Stimulated activated CD8-positive, alpha-beta memory T cell treated with anti-CD3 and anti-CD28 coated beads, Interleukin-15, amount 100 ng/mL, for 48 hours (primary cell): Measurements from ENCODE around the gene ILKAP.
"Not testable (repeated sequence)": the region's sequence is repeated elsewhere in the genome, so short reads cannot be mapped to it uniquely, and the experiment has no call there.

ENCODE experiments used
- DNase-seq, 2 donors: peaks; one replicate each; pipeline ENCODE4 v3.0.0-alpha.2; 2020; ENCODE audit warnings: low read depth in 2 of 2

The ILKAP gene

GRCh38 chr2:238187618-238188548 lies 15.6 kb downstream of the ILKAP start:
- no peak for DNase-seq

DNA sequence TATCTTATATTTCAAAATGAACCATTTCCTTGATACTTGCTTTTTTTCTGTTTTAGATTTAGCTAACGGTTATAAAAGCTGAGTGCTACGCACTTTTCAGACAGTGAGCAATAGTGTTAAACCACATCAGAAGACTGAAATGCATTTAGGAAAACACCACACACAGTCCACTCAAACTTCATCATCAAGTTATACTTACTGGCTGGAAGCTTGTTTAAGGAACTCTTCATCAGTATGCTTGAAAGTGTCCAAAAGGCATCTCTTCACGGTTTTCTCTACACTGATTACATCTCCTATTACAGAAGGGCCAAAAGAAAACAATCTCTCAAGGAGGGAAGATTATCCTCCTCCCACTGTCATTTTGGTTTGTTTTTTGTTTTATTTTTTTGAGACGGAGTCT lies 19.7 kb downstream of the ILKAP start:
- no peak for DNase-seq

DNA sequence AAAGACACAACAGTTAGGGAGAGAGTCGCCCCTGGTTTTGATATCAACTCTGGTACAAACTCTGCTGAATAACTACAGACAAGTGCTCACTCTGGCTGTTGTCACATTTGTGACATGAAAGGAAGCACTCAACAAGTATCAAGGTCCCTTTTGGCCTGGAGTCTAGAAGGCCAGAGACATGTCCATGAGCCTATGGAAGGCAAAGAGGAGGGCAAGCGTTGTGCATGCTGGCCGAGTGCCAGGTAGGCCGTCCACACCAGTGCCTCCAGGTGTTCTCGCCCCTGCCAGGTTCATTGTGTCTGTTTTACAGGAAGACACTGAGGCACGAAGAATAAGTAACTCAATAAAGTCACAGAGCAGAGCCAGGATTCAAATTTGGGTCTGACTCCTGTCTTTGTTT lies 21.1 kb downstream of the ILKAP start:
- no peak for DNase-seq

GRCh38 chr2:238180554-238180953 lies 22.9 kb downstream of the ILKAP start:
- no peak for DNase-seq

GRCh38 chr2:238176613-238177012 lies 26.9 kb downstream of the ILKAP start:
- DNase-seq = no peak

GRCh38 chr2:238174701-238175100 lies 28.8 kb downstream of the ILKAP start:
- DNase-seq = no peak

- DNase-seq = no peak
These were observed 29.2 kb downstream of the ILKAP start for GRCh38 chr2:238174291-238174690.

- DNase-seq = no peak
These were observed 29.8 kb downstream of the ILKAP start for GRCh38 chr2:238173692-238174091.

GRCh38 chr2:238172439-238172838 lies 31.1 kb downstream of the ILKAP start:
- no peak for DNase-seq

DNA sequence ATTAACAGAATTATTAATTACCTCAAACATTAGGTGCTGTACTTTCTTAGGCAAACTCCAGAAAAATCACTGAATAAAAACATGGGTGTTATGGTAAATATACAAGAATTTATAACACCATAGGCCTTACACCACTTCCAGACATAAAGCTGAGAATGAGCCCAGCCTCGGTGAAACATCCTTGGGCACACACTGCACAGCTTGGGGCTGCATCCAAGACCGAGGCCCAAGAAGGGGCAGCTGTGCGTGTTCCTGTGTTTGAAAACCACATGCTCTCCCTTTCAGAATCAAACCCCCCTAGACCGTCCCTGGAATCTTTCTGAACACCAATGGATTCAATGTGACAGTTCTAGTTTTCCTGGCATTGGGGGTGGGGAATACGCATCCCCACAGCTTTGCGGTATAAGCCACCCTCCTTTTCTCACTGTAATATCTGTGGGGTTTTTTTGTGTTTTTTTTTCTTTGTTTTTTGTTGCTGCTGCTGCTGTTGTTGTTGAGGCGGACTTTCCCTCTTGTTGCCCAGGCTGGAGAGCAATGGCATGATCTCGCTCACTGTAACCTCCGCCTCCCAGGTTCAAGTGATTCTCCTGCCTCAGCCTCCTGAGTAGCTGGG lies 31.8 kb downstream of the ILKAP start:
- no peak for DNase-seq

GRCh38 chr2:238171072-238171431 lies 32.4 kb downstream of the ILKAP start:
- DNase-seq = not testable (repeated sequence)

GRCh38 chr2:238170386-238171071 lies 33.0 kb downstream of the ILKAP start:
- no peak for DNase-seq

DNA sequence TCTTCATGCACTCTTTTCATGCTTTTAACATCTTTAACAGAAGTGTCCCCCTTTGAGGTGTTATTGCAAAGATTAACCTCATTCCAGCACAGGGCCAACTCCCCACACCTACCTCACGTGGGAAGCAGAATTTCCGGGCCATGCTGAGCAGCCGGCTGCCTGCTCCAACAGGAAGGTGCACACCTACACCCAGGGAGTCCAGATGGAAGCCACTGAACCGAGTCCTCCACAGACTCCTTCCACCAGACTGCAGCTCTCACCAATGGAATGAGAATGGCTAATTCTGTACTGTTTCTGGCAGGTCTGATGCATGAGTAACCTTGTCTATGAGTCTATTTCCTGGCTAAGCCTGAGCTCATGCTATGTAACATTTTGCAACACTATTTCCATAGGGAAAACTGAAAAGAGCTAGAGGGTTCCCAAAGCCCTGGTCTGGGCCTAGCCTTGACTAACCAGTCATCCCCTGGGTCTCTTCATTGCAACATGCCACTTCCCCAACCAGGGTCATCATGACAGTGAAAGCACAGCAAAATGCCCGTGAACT lies 33.7 kb downstream of the ILKAP start:
- no peak for DNase-seq

GRCh38 chr2:238169048-238169707 lies 34.3 kb downstream of the ILKAP start:
- DNase-seq = no peak

DNA sequence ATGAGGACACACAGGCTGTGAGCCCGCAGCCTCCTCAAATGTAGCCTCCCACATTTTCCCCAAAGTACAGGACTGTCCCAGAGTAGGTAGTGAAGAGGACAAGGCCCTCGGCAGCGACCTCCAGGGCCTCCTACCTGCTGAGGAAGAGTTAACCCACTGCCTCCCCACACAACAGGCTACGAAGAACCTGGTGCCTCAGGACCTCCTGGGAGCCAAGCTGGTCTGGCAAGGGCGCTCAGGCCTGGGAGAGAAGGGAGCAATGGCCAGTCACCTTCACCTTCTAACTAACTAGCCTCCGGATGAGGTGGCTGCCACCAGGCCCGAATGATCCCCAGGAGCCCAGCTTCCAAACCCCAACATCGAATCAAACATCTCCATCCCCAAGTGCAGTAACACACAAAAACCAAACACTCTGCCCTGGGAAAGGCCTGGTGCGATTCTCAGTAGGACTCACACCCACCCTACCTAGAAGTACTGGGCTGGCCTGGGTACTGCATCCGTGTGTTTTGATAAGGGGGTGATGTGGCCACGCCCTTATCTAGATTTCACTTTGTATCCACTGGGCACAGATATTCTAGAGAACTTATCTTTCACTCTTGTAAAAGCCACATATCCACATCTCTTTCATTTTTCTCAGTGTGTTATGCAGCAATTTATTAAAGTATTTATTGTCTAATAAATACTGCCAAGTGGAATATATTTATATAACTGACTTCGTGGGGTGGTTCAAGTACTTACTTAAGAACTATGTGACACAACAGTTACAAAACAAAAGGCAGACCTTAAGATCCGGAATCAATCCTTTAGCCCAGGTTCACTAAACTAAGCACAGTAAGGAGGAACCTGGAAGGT lies 35.1 kb downstream of the ILKAP start:
- DNase-seq = no peak

DNA sequence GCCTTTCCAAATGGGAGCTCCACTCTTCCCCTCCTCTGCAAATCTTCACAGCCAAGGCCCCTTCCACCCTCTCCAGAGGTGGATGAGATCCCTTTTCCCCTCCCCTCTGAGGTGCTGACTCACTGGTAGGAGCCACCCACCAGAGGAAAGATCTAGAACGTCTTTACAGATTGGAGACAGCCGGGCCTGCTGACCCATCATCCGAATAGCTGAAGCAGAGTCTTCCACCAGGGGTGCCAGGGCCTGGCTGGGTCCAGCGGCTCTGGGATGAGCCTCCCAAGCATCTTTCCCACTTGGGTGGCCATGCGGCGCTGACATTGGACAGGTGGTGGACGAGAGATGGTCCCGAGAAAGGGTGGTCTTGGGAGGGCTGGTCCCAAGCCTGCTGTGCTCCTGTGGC lies 35.7 kb downstream of the ILKAP start:
- DNase-seq = no peak

GRCh38 chr2:238167344-238167715 lies 36.2 kb downstream of the ILKAP start:
- DNase-seq = no peak

DNA sequence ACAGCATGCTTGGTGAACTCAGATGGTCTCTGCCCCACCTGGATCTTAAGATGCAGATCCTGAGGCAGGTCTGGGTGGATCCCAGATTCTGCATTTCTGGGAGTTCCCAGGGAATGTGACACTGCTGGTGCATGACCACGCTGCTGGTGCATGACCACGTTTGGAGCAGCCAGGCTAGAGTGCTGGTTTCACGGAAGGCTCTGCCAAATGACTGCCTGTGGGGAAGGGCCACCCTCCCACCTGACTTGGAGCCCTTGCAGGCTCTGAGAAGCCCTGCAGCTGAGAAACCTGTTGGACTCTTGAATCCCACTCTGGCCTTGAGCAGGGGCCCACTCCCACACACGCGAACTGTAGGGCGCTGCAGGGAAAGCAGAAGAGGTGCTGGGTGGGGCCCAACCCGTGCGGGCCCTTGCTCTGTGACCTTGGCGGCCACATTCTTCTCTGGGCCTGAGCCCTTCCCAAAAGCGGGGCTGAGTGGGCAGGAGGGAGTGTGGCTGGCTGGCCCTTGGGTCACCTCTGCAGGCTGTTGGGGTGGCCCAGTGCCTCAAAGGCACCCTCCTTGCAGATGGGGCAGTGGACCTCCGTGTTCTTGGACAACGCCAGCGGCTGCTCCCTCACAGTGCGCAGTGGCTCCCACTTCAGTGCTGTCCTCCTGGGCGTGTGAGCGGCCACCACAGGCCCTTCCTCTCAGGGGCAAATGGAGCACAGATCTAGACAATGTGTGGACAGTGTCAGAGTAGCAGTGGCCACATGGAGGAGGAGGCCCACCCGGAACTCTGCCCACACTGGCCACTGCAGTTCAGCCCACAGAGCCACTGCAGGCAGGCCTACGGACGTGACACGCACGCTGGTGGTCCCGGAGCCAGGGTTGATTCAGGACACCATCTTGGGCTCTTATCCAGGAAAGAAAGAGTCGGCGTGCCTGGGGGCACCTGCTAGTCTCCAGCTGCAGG lies 36.8 kb downstream of the ILKAP start:
- DNase-seq = no peak

DNA sequence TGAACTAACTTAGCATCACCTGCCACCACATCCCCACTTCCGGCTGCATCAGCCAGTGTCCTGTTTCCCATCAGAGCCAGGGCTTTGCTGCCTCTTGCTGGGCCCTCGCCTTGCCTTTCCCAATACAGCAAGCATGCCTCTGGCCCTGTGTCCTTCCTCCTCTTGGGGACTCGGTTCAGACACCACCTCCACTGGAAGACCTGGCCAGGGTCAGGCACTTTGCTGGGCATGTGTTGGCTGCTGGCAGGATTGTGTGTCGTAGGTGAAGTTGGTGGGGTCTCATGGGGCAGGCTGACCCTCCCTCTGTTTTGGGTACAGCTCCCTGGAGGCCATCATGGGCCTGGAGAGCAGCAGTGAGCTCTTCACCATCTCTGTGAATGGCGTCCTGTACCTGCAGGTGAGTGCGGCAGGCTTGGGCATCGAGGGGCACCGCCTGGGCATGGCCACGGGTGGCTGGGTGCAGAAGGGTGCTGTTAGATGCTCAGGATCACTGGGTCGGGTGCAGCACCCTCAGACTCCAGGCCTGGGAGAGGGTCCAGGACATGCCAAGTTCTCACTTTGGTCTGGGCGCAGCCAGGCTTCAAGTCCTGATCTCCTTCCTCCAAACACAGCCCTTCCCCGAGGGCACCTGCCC lies 38.1 kb downstream of the ILKAP start:
- no peak for DNase-seq
